Mucosa of descending colon (tissue), 3 donors: ENCODE results near the gene ARHGDIG. TPM values are rescaled to one million over a fixed set of nuclear protein-coding genes. Genes with fewer than 3 reads are reported as not detected.

ENCODE experiments used
- ATAC-seq: fragments of 200-7000 bp; cut with Tn5 transposase; one replicate; pipeline ENCODE4 v1.9.1; 2020; ENCODE audit warnings: mild to moderate bottlenecking, moderate library complexity
- DNase-seq, 3 donors: peaks; one replicate each; pipeline ENCODE4 v3.0.0-alpha.2; 2020
- H3K36me3 ChIP-seq: fragments of 200-600 bp; one replicate; pipeline ENCODE4 v1.8.0; 2021; ENCODE audit warnings: low read depth, mild to moderate bottlenecking
- H3K4me1 ChIP-seq: fragments of 200-600 bp; one replicate; pipeline ENCODE4 v1.8.0; 2021; ENCODE audit warnings: low read depth, mild to moderate bottlenecking
- H3K4me3 ChIP-seq: fragments of 200-600 bp; one replicate; pipeline ENCODE4 v1.8.0; 2021; ENCODE audit warnings: mild to moderate bottlenecking
- H3K9me3 ChIP-seq: fragments of 200-600 bp; one replicate; pipeline ENCODE4 v1.8.0; 2021; ENCODE audit warnings: mild to moderate bottlenecking
- intact Hi-C, 2 donors: fragments of 100-400 bp; cut with DNase I in 1 of 2; cut with micrococcal nuclease in 1 of 2; formaldehyde crosslinking; loops; one replicate each; pipeline versions ENCODE4 v1.11.0 to v1.11.1; 2022; cut with DNase I, micrococcal nuclease
- total RNA-seq, 3 donors: library from RNA; stranded (reverse); fragmentation: NEBNext Ultra II Directional in 2 of 3; extraction: Animal tissue kit (Norgen Biotek cat#: 25700) in 2 of 3; gene quantifications; one replicate each; pipeline versions ENCODE4 v1.2.1 to v1.2.4, GENCODE V29; 2021 to 2023
- TF ChIP-seq, protein P1 (sequence below): fragments of 200-600 bp; IDR thresholded peaks from one replicate; pipeline ENCODE4 v1.8.0; 2022; ENCODE audit warnings: antibody characterized with exemption, mild to moderate bottlenecking
- donor health status: DM: no; HTN: no; CAD: no; lungs with moderate emphysema.
- donor health status: DM: no; HTN: no; CAD: no.
- donor health status: DM: no; HTN: yes; CAD: no.

The ARHGDIG gene
- total RNA-seq, 3 donors from 2014 or later = 1.7 to 6.8 (median 1.9) TPM

DNA sequence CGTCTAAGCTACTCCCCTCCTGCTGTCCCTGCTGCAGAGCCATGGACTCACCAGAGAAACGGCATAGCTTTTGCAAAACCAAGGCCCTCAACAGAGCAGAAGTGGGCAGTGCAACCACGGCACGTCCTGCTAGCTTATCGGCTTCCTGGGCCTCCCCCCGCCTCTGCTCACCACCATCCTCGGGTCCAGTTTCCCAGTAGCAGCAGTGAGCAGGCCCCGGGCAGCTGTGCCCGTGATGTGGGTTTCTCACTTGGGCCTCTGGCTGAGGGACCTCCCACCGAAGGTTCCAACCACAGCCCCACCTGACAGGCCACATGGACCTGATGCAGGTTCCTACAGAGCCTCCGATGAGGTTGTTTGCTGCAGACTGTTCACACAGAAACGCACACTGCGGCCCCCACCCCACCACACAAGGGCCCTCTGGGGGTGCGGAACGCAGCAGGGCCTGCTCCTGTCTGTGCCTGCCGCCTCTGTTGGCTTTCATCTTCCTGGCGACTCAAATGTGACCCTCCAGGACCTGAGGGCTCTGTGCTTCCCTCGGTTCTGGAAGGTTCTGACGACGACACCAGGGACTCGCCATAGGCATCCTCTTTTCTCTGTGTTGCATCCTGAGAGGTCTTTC is 27.4 kb downstream of the ARHGDIG start:
- intact Hi-C loops = no loop called here
- DNase-seq = peak in 1 of 3 donors; percentile 22
- H3K36me3 ChIP-seq = no peaks in the 10 kb centered on the region
- ATAC-seq = no peak
- H3K4me1 ChIP-seq = no peaks in the 10 kb centered on the region
- H3K9me3 ChIP-seq = no peaks in the 10 kb centered on the region
- H3K4me3 ChIP-seq = no peak overlapping the region
- TF ChIP-seq, protein P1, sequence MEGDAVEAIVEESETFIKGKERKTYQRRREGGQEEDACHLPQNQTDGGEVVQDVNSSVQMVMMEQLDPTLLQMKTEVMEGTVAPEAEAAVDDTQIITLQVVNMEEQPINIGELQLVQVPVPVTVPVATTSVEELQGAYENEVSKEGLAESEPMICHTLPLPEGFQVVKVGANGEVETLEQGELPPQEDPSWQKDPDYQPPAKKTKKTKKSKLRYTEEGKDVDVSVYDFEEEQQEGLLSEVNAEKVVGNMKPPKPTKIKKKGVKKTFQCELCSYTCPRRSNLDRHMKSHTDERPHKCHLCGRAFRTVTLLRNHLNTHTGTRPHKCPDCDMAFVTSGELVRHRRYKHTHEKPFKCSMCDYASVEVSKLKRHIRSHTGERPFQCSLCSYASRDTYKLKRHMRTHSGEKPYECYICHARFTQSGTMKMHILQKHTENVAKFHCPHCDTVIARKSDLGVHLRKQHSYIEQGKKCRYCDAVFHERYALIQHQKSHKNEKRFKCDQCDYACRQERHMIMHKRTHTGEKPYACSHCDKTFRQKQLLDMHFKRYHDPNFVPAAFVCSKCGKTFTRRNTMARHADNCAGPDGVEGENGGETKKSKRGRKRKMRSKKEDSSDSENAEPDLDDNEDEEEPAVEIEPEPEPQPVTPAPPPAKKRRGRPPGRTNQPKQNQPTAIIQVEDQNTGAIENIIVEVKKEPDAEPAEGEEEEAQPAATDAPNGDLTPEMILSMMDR = no peak

DNA sequence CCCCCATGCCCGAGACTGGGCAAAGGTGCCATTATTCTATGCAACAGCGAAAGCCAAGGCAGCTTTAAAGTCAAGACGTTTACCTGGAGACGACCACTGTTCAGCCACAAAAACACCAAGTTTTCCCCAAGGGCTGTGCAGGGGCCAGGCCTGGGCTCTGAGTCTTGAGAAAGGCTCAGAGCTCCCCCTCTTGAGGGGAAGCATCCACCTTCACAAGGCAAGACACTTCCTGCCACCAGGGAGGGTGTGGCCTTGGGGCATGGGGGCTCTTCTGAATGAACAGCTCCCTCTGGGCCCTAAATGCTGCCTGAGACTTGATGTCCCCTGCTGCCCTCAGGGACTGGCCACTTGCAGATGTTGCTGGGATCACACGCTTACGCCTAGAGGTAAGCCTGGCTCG is 29.1 kb downstream of the ARHGDIG start:
- H3K9me3 ChIP-seq = no peaks in the 10 kb centered on the region
- no peak for ATAC-seq
- intact Hi-C loops = no loop called here
- no peaks in the 10 kb centered on the region for H3K4me1 ChIP-seq
- no peak for DNase-seq
- no peak overlapping the region for H3K4me3 ChIP-seq
- TF ChIP-seq, protein P1 = no peak
- H3K36me3 ChIP-seq = no peaks in the 10 kb centered on the region

DNA sequence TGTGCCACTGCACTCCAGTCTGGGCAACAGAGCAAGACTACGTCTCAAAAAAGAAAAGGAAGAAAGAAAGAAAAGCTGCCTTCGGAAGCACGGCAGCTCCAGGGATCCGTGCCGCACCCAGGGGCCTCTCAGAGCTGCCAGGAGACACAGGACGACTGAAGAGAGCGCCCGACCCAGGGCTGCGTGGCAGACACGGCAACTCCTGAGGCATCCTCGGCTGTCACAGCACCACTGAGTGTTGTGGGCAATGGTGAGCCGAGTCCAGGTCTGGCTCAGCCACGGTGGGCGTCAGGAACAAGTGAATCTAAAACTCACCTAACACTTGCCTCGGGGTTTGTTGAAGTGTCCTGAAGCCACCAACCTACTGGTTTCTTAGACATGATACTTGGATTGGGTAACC is 31.3 kb downstream of the ARHGDIG start:
- H3K4me1 ChIP-seq = no peaks in the 10 kb centered on the region
- no peak overlapping the region for H3K4me3 ChIP-seq
- no peaks in the 10 kb centered on the region for H3K36me3 ChIP-seq
- DNase-seq (no peak), ATAC-seq (no peak)
- intact Hi-C loops = no loop called here
- TF ChIP-seq, protein P1 = no peak
- no peaks in the 10 kb centered on the region for H3K9me3 ChIP-seq

GRCh38 chr16:314351-314750 is 34.0 kb downstream of the ARHGDIG start:
- DNase-seq (no peak), ATAC-seq (no peak)
- Histone ChIP-seq H3K4me1 (no peaks in the 10 kb centered on the region), H3K9me3 (no peaks in the 10 kb centered on the region), H3K4me3 (no peak overlapping the region), H3K36me3 (no peaks in the 10 kb centered on the region)
- TF ChIP-seq, protein P1 = no peak
- intact Hi-C loops = no loop called here

GRCh38 chr16:314795-315299 is 34.5 kb downstream of the ARHGDIG start:
- H3K36me3 ChIP-seq = no peaks in the 10 kb centered on the region
- H3K4me1 ChIP-seq = no peaks in the 10 kb centered on the region
- ATAC-seq = no peak
- DNase-seq = no peak
- no peaks in the 10 kb centered on the region for H3K9me3 ChIP-seq
- no peak overlapping the region for H3K4me3 ChIP-seq
- intact Hi-C loops = no loop called here
- TF ChIP-seq, protein P1 = no peak
